HCT116 (cell line): Measurements from ENCODE around the gene ADD1. TPM values are rescaled to one million over a fixed set of nuclear protein-coding genes. Genes with fewer than 3 reads are reported as not detected.

ENCODE experiments used
- ATAC-seq: fragments of 200-7000 bp; cut with Tn5 transposase; 2 replicates; pipeline ENCODE4 v1.9.1; 2020; ENCODE audit warnings: mild to moderate bottlenecking, moderate library complexity
- BruUV-seq: library from RNA; stranded (reverse); fragments of 400-500 nt; replicated peaks from 2 replicates; lab custom pipeline; 2021; lab: Mats Ljungman, UMichigan
- CTCF ChIA-PET: fragments of 300-600 bp; sonication (Branson Sonifier 250); formaldehyde crosslinking; loops from one replicate; lab custom pipeline; 2021; ENCODE audit warnings: antibody characterized with exemption; lab: Charles Lee
- POLR2A ChIA-PET: fragments of 300-600, 350-600 bp; sonication (Branson Sonifier 250); formaldehyde crosslinking; loops from one replicate; lab custom pipeline; 2021; ENCODE audit warnings: antibody characterized with exemption; lab: Charles Lee
- RAD21 ChIA-PET, 2 experiments: fragments of 300-600 bp; sonication (Branson Sonifier 250); formaldehyde crosslinking; loops; one replicate each; lab custom pipeline; 2023; ENCODE audit warnings: low total read pairs in 2 of 2; ENCODE audit not compliant: uncharacterized antibody in 2 of 2, unreplicated experiment in 2 of 2, low non-redundant PET in 1 of 2; lab: Charles Lee
- DNase-seq: peaks from one replicate; pipeline ENCODE4 v3.0.0-alpha.2; 2010; ENCODE audit warnings: low read depth, low spot score
- H2AFZ ChIP-seq: fragments of 200-600 bp; shearing (Covaris generic), sonication (generic); 2 replicates; pipeline ENCODE4 v1.6.1; 2017; ENCODE audit warnings: low read depth, mixed run types, mixed read lengths, antibody characterized with exemption, low read length; ENCODE audit not compliant: poor library complexity, severe bottlenecking
- H3K27ac ChIP-seq: 2 replicates; pipeline ENCODE4 v1.5.1; 2012; ENCODE audit warnings: low read depth, low read length
- H3K27me3 ChIP-seq: fragments of 200-600 bp; sonication (generic); 2 replicates; pipeline ENCODE4 v1.6.1; 2016; ENCODE audit warnings: mixed run types, low read length, mixed read lengths; ENCODE audit not compliant: insufficient read depth
- H3K36me3 ChIP-seq, 2 experiments: fragments of 200-500 bp in 1 of 2; fragments of 200-600 bp in 1 of 2; sonication (Bioruptor generic) in 1 of 2; sonication (generic) in 1 of 2; 2 replicates each; pipeline versions ENCODE4 v1.5.1 to v1.6.1; 2014 to 2016; ENCODE audit warnings: low read length in 2 of 2, inconsistent platforms in 1 of 2, mixed read lengths in 1 of 2, mixed run types in 1 of 2; ENCODE audit not compliant: insufficient read depth in 2 of 2, control insufficient read depth in 1 of 2
- H3K4me1 ChIP-seq, 2 experiments: fragments of 200-600 bp in 1 of 2; sonication (generic) in 1 of 2; 2 replicates each; pipeline versions ENCODE4 v1.5.1 to v1.6.1; 2012 to 2017; ENCODE audit warnings: low read length in 2 of 2, inconsistent platforms in 1 of 2, mild to moderate bottlenecking in 1 of 2, mixed read lengths in 1 of 2, mixed run types in 1 of 2, moderate library complexity in 1 of 2; ENCODE audit not compliant: insufficient read depth in 2 of 2, control insufficient read depth in 1 of 2
- H3K4me2 ChIP-seq: fragments of 200-600 bp; sonication (generic); 2 replicates; pipeline ENCODE4 v1.6.1; 2017; ENCODE audit warnings: mixed run types, low read length, mixed read lengths
- H3K4me3 ChIP-seq, 2 experiments: fragments of 200-600 bp in 1 of 2; sonication (generic) in 1 of 2; replicated peaks in 1 of 2; 2 replicates each; pipeline ENCODE4 v1.5.1; 2011 to 2016; ENCODE audit warnings: low read length in 2 of 2, control low read depth in 1 of 2, low read depth in 1 of 2, mild to moderate bottlenecking in 1 of 2, mixed read lengths in 1 of 2, mixed run types in 1 of 2
- H3K79me2 ChIP-seq: fragments of 200-600 bp; sonication (generic); 2 replicates; pipeline ENCODE4 v1.6.1; 2017; ENCODE audit warnings: mild to moderate bottlenecking, mixed run types, low read length, moderate library complexity, mixed read lengths; ENCODE audit not compliant: insufficient read depth
- H3K9ac ChIP-seq: fragments of 200-600 bp; sonication (generic); 2 replicates; pipeline ENCODE4 v1.6.1; 2016; ENCODE audit warnings: low read length, mixed read lengths
- H3K9me2 ChIP-seq: fragments of 200-600 bp; sonication (generic), shearing (Covaris generic); 2 replicates; pipeline ENCODE4 v1.6.1; 2017; ENCODE audit warnings: mixed run types, mild to moderate bottlenecking, moderate library complexity; ENCODE audit not compliant: insufficient read depth
- H3K9me3 ChIP-seq, 2 experiments: fragments of 200-500 bp in 1 of 2; fragments of 200-600 bp in 1 of 2; sonication (Bioruptor generic) in 1 of 2; sonication (generic) in 1 of 2; 2 replicates each; pipeline ENCODE4 v1.6.1; 2014 to 2017; ENCODE audit warnings: low read length in 2 of 2, mixed read lengths in 2 of 2, inconsistent platforms in 1 of 2, low read depth in 1 of 2, mild to moderate bottlenecking in 1 of 2, mixed run types in 1 of 2, moderate library complexity in 1 of 2; ENCODE audit not compliant: control insufficient read depth in 1 of 2, insufficient read depth in 1 of 2
- H4K20me1 ChIP-seq: fragments of 200-600 bp; sonication (generic), shearing (Covaris generic); 2 replicates; pipeline ENCODE4 v1.6.1; 2017; ENCODE audit warnings: mixed run types, mild to moderate bottlenecking, moderate library complexity; ENCODE audit not compliant: insufficient read depth
- CBX3 ChIP-seq: IDR thresholded peaks from 2 replicates; pipeline ENCODE4 v1.6.1; 2012; ENCODE audit warnings: low read depth
- CTCF ChIP-seq, 3 experiments: fragments of 200-600 bp in 1 of 3; sonication (generic) in 1 of 3; IDR thresholded peaks in 2 of 3; conservative IDR thresholded peaks in 1 of 3; 2 replicates each; pipeline ENCODE4 v1.5.1; 2012 to 2017; ENCODE audit warnings: low read depth in 2 of 3, low read length in 2 of 3, antibody characterized with exemption in 1 of 3, borderline replicate concordance in 1 of 3, control low read depth in 1 of 3, mild to moderate bottlenecking in 1 of 3, mixed read lengths in 1 of 3, mixed run types in 1 of 3, moderate library complexity in 1 of 3; ENCODE audit not compliant: insufficient read depth in 1 of 3
- EZH2phosphoT487 ChIP-seq: fragments of 200-600 bp; IDR thresholded peaks from 2 replicates; pipeline ENCODE4 v1.6.1; 2018; ENCODE audit warnings: antibody characterized with exemption, borderline replicate concordance
- FOSL1 ChIP-seq: IDR thresholded peaks from 2 replicates; pipeline ENCODE4 v1.6.1; 2012; ENCODE audit warnings: low read depth
- JUND ChIP-seq: IDR thresholded peaks from 2 replicates; pipeline ENCODE4 v1.6.1; 2012
- RAD21 ChIP-seq: IDR thresholded peaks from 2 replicates; pipeline ENCODE4 v1.6.1; 2012; ENCODE audit warnings: low read depth, mild to moderate bottlenecking
- REST ChIP-seq: IDR thresholded peaks from 2 replicates; pipeline ENCODE4 v1.6.1; 2012; ENCODE audit warnings: low read depth
- SP1 ChIP-seq: IDR thresholded peaks from 2 replicates; pipeline ENCODE4 v1.6.1; 2012; ENCODE audit warnings: low read depth
- SRF ChIP-seq: IDR thresholded peaks from 2 replicates; pipeline ENCODE4 v1.6.1; 2012; ENCODE audit warnings: low read depth
- ZBTB33 ChIP-seq: IDR thresholded peaks from 2 replicates; pipeline ENCODE4 v1.6.1; 2011; ENCODE audit warnings: mild to moderate bottlenecking, low read length, moderate library complexity; ENCODE audit not compliant: insufficient replicate concordance; ENCODE audit errors: extremely low read depth
- ZFX ChIP-seq: fragments of 450-650 bp; IDR thresholded peaks from 2 replicates; pipeline ENCODE4 v1.6.1; 2017
- intact Hi-C: fragments of 100-400 bp; cut with micrococcal nuclease; formaldehyde crosslinking; loops from 2 replicates; pipeline ENCODE4 v1.10.0; 2022
- total RNA-seq: library from RNA; stranded (reverse); gene quantifications from one replicate; pipeline ENCODE4 v1.2.1, GENCODE V29; 2021; ENCODE audit not compliant: unreplicated experiment

ADD1 gene
- total RNA-seq, 1 experiment from 2014 or later, result 139 TPM

- Histone ChIP-seq H3K4me2 (no peak overlapping the region), H3K9me2 (no peaks in the 10 kb centered on the region), H3K27ac (no peak overlapping the region), H3K36me3 (no peaks in the 10 kb centered on the region), H3K9ac (no peak overlapping the region), H3K79me2 (peaks cover 21% of the 10 kb centered on the region), H2AFZ (no peak overlapping the region), H3K9me3 (no peaks in the 10 kb centered on the region), H3K27me3 (no peaks in the 10 kb centered on the region), H3K4me3 (no peak overlapping the region), H3K4me1 (peaks cover 25 to 45% of the 10 kb centered on the region in 2 experiments; a peak in 3 of 4 replicates), H4K20me1 (no peaks in the 10 kb centered on the region)
- DNase-seq (no peak), ATAC-seq (no peak)
- ChIA-PET POLR2A (no interaction called here), RAD21 (no interaction called here), CTCF (interaction anchor here (0.6 kb wide), 1 partner anchor 548 kb away, joined by 3 read pairs; the partner anchor contains the start of gene MXD4)
- no peak for TF ChIP-seq RAD21
- no peak for TF ChIP-seq EZH2phosphoT487
- TF ChIP-seq CBX3, result no peak
- TF ChIP-seq CTCF (IDR thresholded peaks at IDR 0.05 in 2 of 3, conservative IDR thresholded peaks at IDR 0.05 in 1 of 3; ENCODE audit: borderline replicate concordance in 1 of 3, insufficient read depth in 1 of 3, low read depth in 2 of 3, low read length in 2 of 3), result no peak
- TF ChIP-seq REST, result no peak
- TF ChIP-seq SP1, result no peak
- no peak for TF ChIP-seq ZBTB33
- no peak for TF ChIP-seq ZFX
- TF ChIP-seq JUND, result no peak
- no peak for TF ChIP-seq SRF
- TF ChIP-seq FOSL1, result no peak
- BruUV-seq, result no TSS peak
- intact Hi-C loops, result no loop called here
These were observed 33.9 kb upstream of the ADD1 start for GRCh38 chr4:2809610-2810180.
